H9 (cell line): ENCODE data around the gene USP17L12. TPM values are rescaled to one million over a fixed set of nuclear protein-coding genes. Genes with fewer than 3 reads are reported as not detected.
"Not testable (repeated sequence)": the region's sequence is repeated elsewhere in the genome, so short reads cannot be mapped to it uniquely, and the experiment has no call there.

Source experiments
- DNase-seq: peaks from one replicate; pipeline ENCODE4 v3.0.0-alpha.2; 2017
- H2AFZ ChIP-seq: one replicate; pipeline ENCODE4 v1.6.1; 2013; ENCODE audit warnings: mild to moderate bottlenecking, low read length, control low read depth, moderate library complexity
- H2AK5ac ChIP-seq: 2 replicates; pipeline ENCODE4 v1.6.1; 2013; ENCODE audit warnings: low read length, control low read depth, mixed read lengths; ENCODE audit not compliant: insufficient read length
- H2BK120ac ChIP-seq: one replicate; pipeline ENCODE4 v1.6.1; 2013; ENCODE audit warnings: low read depth, mild to moderate bottlenecking, low read length, control low read depth, inconsistent platforms; ENCODE audit not compliant: poor library complexity, severe bottlenecking
- H2BK12ac ChIP-seq: 2 replicates; pipeline ENCODE4 v1.6.1; 2013; ENCODE audit warnings: low read length, control low read depth, mixed read lengths, low read depth; ENCODE audit not compliant: insufficient read length
- H2BK15ac ChIP-seq: 2 replicates; pipeline ENCODE4 v1.6.1; 2013; ENCODE audit warnings: low read depth, low read length, control low read depth
- H2BK20ac ChIP-seq: one replicate; pipeline ENCODE4 v1.6.1; 2013; ENCODE audit warnings: low read depth, mild to moderate bottlenecking, low read length, control low read depth, inconsistent platforms; ENCODE audit not compliant: poor library complexity, severe bottlenecking
- H2BK5ac ChIP-seq: 2 replicates; pipeline ENCODE4 v1.6.1; 2013; ENCODE audit warnings: low read length, control low read depth, mixed read lengths; ENCODE audit not compliant: insufficient read length
- H3K14ac ChIP-seq: 2 replicates; pipeline ENCODE4 v1.6.1; 2013; ENCODE audit warnings: low read length, control low read depth; ENCODE audit not compliant: insufficient read depth
- H3K18ac ChIP-seq: 2 replicates; pipeline ENCODE4 v1.6.1; 2013; ENCODE audit warnings: low read depth, mild to moderate bottlenecking, mixed read lengths, low read length, control low read depth; ENCODE audit not compliant: insufficient read length
- H3K23ac ChIP-seq: 2 replicates; pipeline ENCODE4 v1.6.1; 2013; ENCODE audit warnings: low read length, control low read depth, mixed read lengths, low read depth; ENCODE audit not compliant: insufficient read length
- H3K23me2 ChIP-seq: 2 replicates; pipeline ENCODE4 v1.6.1; 2013; ENCODE audit warnings: low read depth, mild to moderate bottlenecking, mixed read lengths, low read length, control low read depth; ENCODE audit not compliant: insufficient read length, poor library complexity, severe bottlenecking
- H3K27ac ChIP-seq: 2 replicates; pipeline ENCODE4 v1.5.1; 2013; ENCODE audit warnings: low read length, control low read depth, mixed read lengths, low read depth; ENCODE audit not compliant: insufficient read length
- H3K27me3 ChIP-seq: 2 replicates; pipeline ENCODE4 v1.6.1; 2013; ENCODE audit warnings: low read length, control low read depth, inconsistent platforms; ENCODE audit not compliant: insufficient read depth
- H3K4ac ChIP-seq: 2 replicates; pipeline ENCODE4 v1.6.1; 2013; ENCODE audit warnings: low read depth, mild to moderate bottlenecking, control low read depth, inconsistent platforms, low read length, moderate library complexity
- H3K4me1 ChIP-seq: 2 replicates; pipeline ENCODE4 v1.6.1; 2013; ENCODE audit warnings: low read length, control low read depth, inconsistent platforms; ENCODE audit not compliant: insufficient read depth
- H3K4me2 ChIP-seq: 2 replicates; pipeline ENCODE4 v1.6.1; 2013; ENCODE audit warnings: low read length, control low read depth, mixed read lengths; ENCODE audit not compliant: insufficient read length, insufficient read depth
- H3K56ac ChIP-seq: 2 replicates; pipeline ENCODE4 v1.6.1; 2013; ENCODE audit warnings: low read depth, mild to moderate bottlenecking, mixed read lengths, low read length, control low read depth; ENCODE audit not compliant: insufficient read length
- H3K79me1 ChIP-seq: 2 replicates; pipeline ENCODE4 v1.6.1; 2013; ENCODE audit warnings: low read depth, mild to moderate bottlenecking, moderate library complexity, low read length, control low read depth, inconsistent platforms; ENCODE audit not compliant: insufficient read depth, poor library complexity, severe bottlenecking
- H3K79me2 ChIP-seq: 2 replicates; pipeline ENCODE4 v1.6.1; 2013; ENCODE audit warnings: low read length, control low read depth, inconsistent platforms; ENCODE audit not compliant: insufficient read depth
- H3K9ac ChIP-seq: 2 replicates; pipeline ENCODE4 v1.6.1; 2013; ENCODE audit warnings: low read length, control low read depth, mixed read lengths; ENCODE audit not compliant: insufficient read length; ENCODE audit errors: extremely low read depth
- H3K9me3 ChIP-seq: one replicate; pipeline ENCODE4 v1.6.1; 2013; ENCODE audit warnings: low read depth, low read length, inconsistent platforms; ENCODE audit not compliant: control insufficient read depth
- H3T11ph ChIP-seq: one replicate; pipeline ENCODE4 v1.6.1; 2013; ENCODE audit warnings: mild to moderate bottlenecking, low read length, control low read depth, inconsistent platforms
- H4K20me1 ChIP-seq: one replicate; pipeline ENCODE4 v1.6.1; 2013; ENCODE audit not compliant: control insufficient read depth, insufficient read length, insufficient read depth
- H4K5ac ChIP-seq: 2 replicates; pipeline ENCODE4 v1.6.1; 2013; ENCODE audit warnings: low read depth, mild to moderate bottlenecking, mixed read lengths, low read length, control low read depth; ENCODE audit not compliant: insufficient read length
- H4K8ac ChIP-seq: replicated peaks from 2 replicates; pipeline ENCODE4 v1.6.1; 2013; ENCODE audit warnings: low read length, control low read depth, mixed read lengths, low read depth; ENCODE audit not compliant: insufficient read length
- H4K91ac ChIP-seq: 2 replicates; pipeline ENCODE4 v1.6.1; 2013; ENCODE audit warnings: low read depth, mild to moderate bottlenecking, moderate library complexity, mixed read lengths, low read length, control low read depth; ENCODE audit not compliant: insufficient read length
- H3K27ac Mint-ChIP-seq, 3 experiments: 2 replicates in 2 of 3; 3 replicates in 1 of 3; pipeline ENCODE4 v1.8.0; 2020 to 2021; ENCODE audit warnings: mixed read lengths in 3 of 3, mild to moderate bottlenecking in 1 of 3, moderate library complexity in 1 of 3
- H3K27me3 Mint-ChIP-seq: 2 replicates; pipeline ENCODE4 v1.8.0; 2021; ENCODE audit warnings: low read depth, mild to moderate bottlenecking, moderate library complexity, mixed read lengths
- H3K36me3 Mint-ChIP-seq, 3 experiments: 2 replicates in 2 of 3; 3 replicates in 1 of 3; pipeline ENCODE4 v1.8.0; 2020 to 2021; ENCODE audit warnings: low read depth in 3 of 3, mixed read lengths in 3 of 3; ENCODE audit not compliant: insufficient read depth in 1 of 3
- H3K4me1 Mint-ChIP-seq, 2 experiments: 2 replicates each; pipeline ENCODE4 v1.8.0; 2020; ENCODE audit warnings: mixed read lengths in 2 of 2
- H3K4me3 Mint-ChIP-seq, 2 experiments: 2 replicates in 1 of 2; 3 replicates in 1 of 2; pipeline ENCODE4 v1.8.0; 2020 to 2021; ENCODE audit warnings: mild to moderate bottlenecking in 2 of 2, mixed read lengths in 2 of 2, moderate library complexity in 1 of 2
- H3K9me3 Mint-ChIP-seq, 2 experiments: 2 replicates in 1 of 2; 3 replicates in 1 of 2; pipeline ENCODE4 v1.8.0; 2020; ENCODE audit warnings: mild to moderate bottlenecking in 2 of 2, mixed read lengths in 2 of 2, moderate library complexity in 1 of 2
- WGBS: extraction: QIAGEN DNeasy Blood & Tissue Kit; methylation state at CpG from one replicate; pipeline ENCODE4 v1.1.7; 2013; ENCODE audit warnings: missing lambda C conversion rate, low lambda C conversion rate, mixed read lengths; ENCODE audit not compliant: insufficient read length; ENCODE audit errors: extremely low coverage; 5-methylcytosine and 5-hydroxymethylcytosine counted together
- total RNA-seq: library from RNA; stranded (reverse); gene quantifications from 2 replicates; pipeline ENCODE4 v1.2.1, GENCODE V29; 2021

USP17L12 gene
- total RNA-seq, 1 experiment from 2014 or later: not detected

GRCh38 chr4:9262572-9262971, 42.6 kb downstream of the USP17L12 start, which contains the start of gene USP17L21:
Gene USP17L21, plus strand, starts transcription at chr4:9262872. Its CDS starts 0 bp downstream, at chr4:9262872.
- not testable (repeated sequence) for H2BK120ac ChIP-seq, H3K4ac ChIP-seq, H3K79me1 ChIP-seq, H3K9me3 Mint-ChIP-seq, H3K27ac ChIP-seq, H2BK5ac ChIP-seq, H3K4me2 ChIP-seq, H3K23me2 ChIP-seq, H3K4me3 Mint-ChIP-seq, H3K27ac Mint-ChIP-seq, H3K56ac ChIP-seq, H4K20me1 ChIP-seq, H2BK20ac ChIP-seq, H4K91ac ChIP-seq, H3K36me3 Mint-ChIP-seq, H2BK12ac ChIP-seq, H4K8ac ChIP-seq, H3K27me3 ChIP-seq, H2BK15ac ChIP-seq, H4K5ac ChIP-seq, H2AFZ ChIP-seq, H3K14ac ChIP-seq, DNase-seq, H3K27me3 Mint-ChIP-seq, H3K9me3 ChIP-seq, H3K4me1 ChIP-seq, H3K23ac ChIP-seq, H3T11ph ChIP-seq, H3K18ac ChIP-seq, H3K4me1 Mint-ChIP-seq, H3K9ac ChIP-seq, H2AK5ac ChIP-seq, H3K79me2 ChIP-seq
- no CpG with 5 or more reads among the region's 13 CpGs for whole genome bisulfite sequencing

- not testable (repeated sequence) for H3K18ac ChIP-seq, H3K9ac ChIP-seq, H2BK120ac ChIP-seq, H3K4me1 Mint-ChIP-seq, H2BK12ac ChIP-seq, H3K4ac ChIP-seq, H3K23me2 ChIP-seq, H3K14ac ChIP-seq, H3K79me2 ChIP-seq, H3K4me3 Mint-ChIP-seq, H4K8ac ChIP-seq, H3K4me1 ChIP-seq, H3K27ac ChIP-seq, H2AFZ ChIP-seq, H3K79me1 ChIP-seq, H2BK5ac ChIP-seq, H3K23ac ChIP-seq, H2BK15ac ChIP-seq, H4K20me1 ChIP-seq, H3T11ph ChIP-seq, H4K5ac ChIP-seq, H2AK5ac ChIP-seq, H3K9me3 Mint-ChIP-seq, H3K27ac Mint-ChIP-seq, DNase-seq, H3K4me2 ChIP-seq, H3K27me3 ChIP-seq, H4K91ac ChIP-seq, H2BK20ac ChIP-seq, H3K9me3 ChIP-seq, H3K27me3 Mint-ChIP-seq, H3K56ac ChIP-seq, H3K36me3 Mint-ChIP-seq
- no CpG with 5 or more reads among the region's 15 CpGs for WGBS
These were observed 47.4 kb downstream of the USP17L12 start, which contains the start of gene USP17L22 for GRCh38 chr4:9267319-9267718. Gene USP17L22, plus strand, starts transcription at chr4:9267619. Its CDS starts 0 bp downstream, at chr4:9267619.
